ENCODE results near the gene TJP1. TPM values are rescaled to one million over a fixed set of nuclear protein-coding genes. Genes with fewer than 3 reads are reported as not detected.
A peak's percentile ranks its signal among the peaks of the same experiment; 100 is the strongest.

Gene TJP1
- 42.4 TPM for polyA plus RNA-seq (2013, experiment 1 of 2; ENCODE audit: insufficient read length)
- polyA plus RNA-seq (2013, experiment 2 of 2; ENCODE audit: insufficient read length) = 47.6 TPM

- DNase-seq = peak; percentile 83
These were observed at the start of gene TJP1 for GRCh38 chr15:29822100-29822683. Gene TJP1 (minus strand): TSS chr15:29822468. CDS start chr15:29822028, 440 bp downstream.

- DNase-seq = no peak
These were observed 49.1 kb upstream of the TJP1 start for GRCh38 chr15:29871401-29871800.

DNA sequence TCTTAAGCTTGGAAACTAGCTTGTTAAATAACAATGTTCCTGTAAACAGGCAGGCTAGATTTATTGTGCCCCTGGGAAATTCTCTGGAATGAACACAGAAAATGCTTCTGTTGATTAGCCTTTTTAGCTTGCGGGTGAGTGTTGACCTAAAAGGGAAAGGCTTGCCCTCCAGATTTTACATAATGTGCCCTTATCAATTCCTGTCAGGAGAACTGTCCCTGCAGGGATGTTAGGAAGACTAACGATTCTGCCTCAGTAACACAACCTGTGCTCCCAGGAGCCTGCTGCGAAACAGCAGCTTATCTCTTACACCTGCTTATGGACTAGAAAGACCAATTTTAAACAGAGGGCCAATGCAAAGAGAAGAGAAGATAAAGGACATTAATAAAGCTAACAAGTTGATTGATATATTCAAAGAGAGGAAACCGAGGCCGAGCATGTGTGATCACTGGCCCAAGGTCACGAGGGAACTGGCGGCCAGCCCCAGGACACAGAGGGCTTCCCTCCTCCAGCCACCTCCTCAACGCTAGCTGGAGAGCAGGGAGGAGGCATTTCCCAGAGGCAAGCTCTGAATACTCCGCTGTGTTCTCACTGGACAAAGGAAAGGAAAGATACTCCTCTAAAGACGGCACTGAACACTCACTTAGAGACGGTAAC is 48.4 kb upstream of the TJP1 start:
- no peak for DNase-seq

DNA sequence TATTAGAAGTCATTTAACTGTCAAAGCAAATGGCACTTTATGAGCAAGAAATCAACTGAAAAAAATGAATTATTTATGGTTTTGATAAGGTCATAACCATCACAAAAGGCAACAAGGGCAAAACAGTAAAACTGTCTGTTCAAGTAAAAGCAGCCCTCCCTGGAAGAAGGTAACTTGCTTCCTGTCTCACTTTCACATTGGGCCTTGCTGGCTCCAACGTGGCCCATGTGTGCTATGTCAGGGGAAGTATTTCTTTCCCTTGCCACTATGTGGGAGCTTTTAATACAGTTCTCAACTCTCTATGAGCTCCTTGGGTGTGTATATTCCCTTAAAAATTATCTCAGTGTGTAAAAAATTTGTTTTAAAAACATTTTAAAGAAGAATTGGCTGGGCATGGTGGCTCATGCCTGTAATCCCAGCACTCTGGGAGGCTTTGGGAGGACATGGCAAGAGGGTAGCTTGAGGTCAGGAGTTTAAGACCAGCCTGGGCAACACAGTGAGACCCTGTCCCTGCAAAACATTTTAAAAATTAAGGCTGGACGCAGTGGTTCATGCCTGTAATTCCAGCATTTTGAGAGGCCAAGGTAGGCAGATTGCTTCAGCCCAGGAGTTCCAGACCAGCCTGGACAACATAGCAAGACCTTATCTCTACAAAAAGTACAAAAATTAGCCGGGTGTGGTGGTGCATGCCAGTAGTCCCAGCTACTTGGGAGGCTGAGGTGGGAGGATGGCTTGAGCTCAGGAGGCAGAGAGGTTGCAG is 45.2 kb upstream of the TJP1 start:
- DNase-seq = no peak

GRCh38 chr15:29866337-29866736 is 44.1 kb upstream of the TJP1 start:
- no peak for DNase-seq

DNA sequence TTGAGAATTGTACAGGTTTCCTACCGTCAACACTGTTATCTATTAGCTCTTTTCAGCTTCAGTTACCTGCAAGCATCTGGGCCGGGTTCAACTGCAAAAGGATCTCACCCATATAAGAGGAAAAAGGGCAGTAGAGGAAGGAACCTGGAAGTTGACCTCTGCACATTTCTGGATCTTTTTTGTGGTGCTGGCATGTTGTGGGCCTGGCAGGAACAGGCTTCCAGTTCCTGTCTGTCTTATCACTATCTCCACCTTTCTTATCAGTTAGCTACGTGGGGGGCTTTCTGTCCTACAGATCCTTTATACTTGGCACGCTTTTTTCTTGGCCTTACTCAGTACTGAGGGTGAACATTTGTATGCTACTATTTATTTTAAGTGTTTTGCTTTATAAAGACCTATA is 42.2 kb upstream of the TJP1 start:
- DNase-seq = no peak

- DNase-seq = no peak
These were observed 41.2 kb upstream of the TJP1 start for GRCh38 chr15:29863438-29863837.

- no peak for DNase-seq
These were observed 40.0 kb upstream of the TJP1 start for GRCh38 chr15:29862271-29862670.

DNA sequence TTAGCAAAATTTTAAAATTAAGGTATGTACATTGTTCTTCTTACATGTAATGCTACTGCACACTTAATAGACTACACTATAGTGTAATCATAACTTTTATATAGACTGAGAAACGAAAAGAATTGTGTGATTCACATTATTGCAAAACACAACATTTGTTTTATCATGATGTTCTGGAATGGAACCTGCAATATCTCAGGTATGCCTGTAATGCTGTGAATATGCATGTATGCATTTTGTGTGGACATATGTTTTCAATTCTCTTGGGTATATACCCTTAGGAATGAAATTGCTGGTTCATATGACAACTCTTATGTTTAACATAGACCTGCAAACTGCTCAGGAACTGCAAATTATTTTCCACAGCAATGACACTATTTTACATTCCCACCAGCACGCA is 38.6 kb upstream of the TJP1 start:
- DNase-seq = peak; percentile 28

DNA sequence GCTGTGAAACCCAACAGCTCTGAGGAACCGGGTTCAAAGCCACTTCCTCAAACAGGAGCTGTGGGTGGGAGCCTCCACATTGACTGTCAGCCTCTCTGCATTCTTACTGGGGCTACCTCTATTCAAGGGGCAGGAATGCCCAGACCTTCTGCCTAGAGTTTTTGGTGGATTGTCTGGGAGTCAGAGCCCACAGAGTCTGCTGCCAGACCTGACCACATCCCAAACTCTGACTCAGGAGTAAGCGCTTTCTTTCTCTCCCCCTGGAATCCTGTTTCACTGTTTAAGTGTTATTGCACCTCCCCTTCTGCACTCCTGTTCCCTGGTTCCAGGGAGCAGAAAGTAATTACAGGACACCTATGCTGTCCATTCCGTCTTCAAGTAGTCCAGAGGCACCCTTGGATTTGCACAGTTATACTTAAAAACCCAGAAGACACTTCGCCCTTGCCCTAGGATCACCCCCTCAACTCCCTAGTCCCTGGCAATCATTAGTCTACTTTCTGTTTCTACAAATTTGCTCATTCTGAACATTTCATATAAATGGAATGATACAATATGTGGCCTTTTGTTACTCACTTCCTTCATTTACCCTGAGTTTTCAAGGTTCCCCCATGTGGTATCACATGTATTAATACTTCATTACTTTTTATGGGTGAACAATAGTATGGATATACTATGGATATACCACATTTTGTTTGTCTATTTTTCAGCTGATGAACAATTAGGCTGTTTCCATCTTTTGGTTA is 37.9 kb upstream of the TJP1 start:
- peak; percentile 79 for DNase-seq

DNA sequence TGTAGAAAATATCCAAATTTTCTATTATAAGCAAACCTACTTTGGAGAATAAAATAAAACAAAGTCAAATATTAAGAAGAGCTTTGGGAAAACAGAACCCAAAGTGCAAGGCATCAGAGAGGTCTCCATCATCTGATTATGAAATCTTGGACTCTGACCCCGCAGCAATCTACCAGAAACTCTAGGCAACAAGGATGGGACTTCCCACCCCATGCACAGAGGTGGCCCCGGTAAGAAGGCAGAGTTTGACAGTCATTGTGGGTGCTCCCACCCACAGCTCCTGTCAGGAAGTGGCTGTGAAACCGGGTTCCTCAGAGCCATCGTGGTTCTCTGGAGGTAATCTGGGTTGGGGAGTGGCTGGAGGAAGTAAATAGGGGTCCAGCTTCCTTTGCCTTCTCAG is 37.0 kb upstream of the TJP1 start:
- DNase-seq = no peak

GRCh38 chr15:29857221-29857789 is 35.0 kb upstream of the TJP1 start:
- DNase-seq = no peak

GRCh38 chr15:29854413-29854812 is 32.1 kb upstream of the TJP1 start:
- no peak for DNase-seq

DNA sequence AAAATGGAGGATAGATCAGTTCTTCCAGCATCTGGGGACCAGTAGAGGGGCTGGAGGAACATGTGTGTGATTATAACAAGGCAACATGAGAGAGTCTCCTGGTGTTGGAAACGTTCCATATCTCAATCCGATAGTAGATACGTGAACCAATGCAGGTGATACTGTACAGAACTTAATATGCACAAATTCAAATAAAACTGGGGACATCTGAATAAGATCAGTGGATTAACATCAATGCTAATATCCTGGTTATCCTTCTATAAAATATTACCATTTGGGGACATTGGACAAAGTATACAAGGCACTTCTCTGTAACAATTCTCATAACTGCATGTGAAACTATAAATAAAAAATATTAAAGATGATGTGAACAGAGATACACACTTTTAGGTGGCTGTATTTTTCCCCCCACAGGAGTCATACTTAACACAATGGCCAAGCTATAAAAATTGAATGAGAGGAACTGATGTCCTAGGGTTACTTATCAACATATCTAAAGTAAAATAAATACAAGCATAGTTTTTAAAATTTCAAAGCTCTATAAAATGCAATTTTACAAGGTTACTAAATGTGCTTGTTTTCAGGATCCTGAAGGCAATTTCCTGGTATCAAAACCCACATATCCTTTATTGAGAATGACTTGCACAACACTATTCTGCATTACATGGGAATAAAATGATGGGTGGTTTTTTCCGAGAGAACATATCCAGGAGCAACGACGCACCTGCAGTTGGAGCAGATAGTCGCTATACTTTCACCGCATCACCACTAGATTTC is 31.1 kb upstream of the TJP1 start:
- no peak for DNase-seq

GRCh38 chr15:29852201-29852600 is 29.9 kb upstream of the TJP1 start:
- DNase-seq = no peak

GRCh38 chr15:29849716-29850115 is 27.4 kb upstream of the TJP1 start:
- no peak for DNase-seq

- no peak for DNase-seq
These were observed 26.9 kb upstream of the TJP1 start for GRCh38 chr15:29849218-29849617.

GRCh38 chr15:29844290-29844903 is 22.1 kb upstream of the TJP1 start:
- no peak for DNase-seq

- no peak for DNase-seq
These were observed 20.0 kb upstream of the TJP1 start for GRCh38 chr15:29842290-29842689.

- DNase-seq = no peak
These were observed 18.7 kb upstream of the TJP1 start for GRCh38 chr15:29840926-29841325.

- DNase-seq = no peak
These were observed 17.8 kb upstream of the TJP1 start for GRCh38 chr15:29840054-29840453.
